ENCODE results near the gene SUGCT. TPM values are rescaled to one million over a fixed set of nuclear protein-coding genes. Genes with fewer than 3 reads are reported as not detected.
"Not testable (repeated sequence)": the region's sequence is repeated elsewhere in the genome, so short reads cannot be mapped to it uniquely, and the experiment has no call there.

SUGCT gene
- total RNA-seq, 1 experiment from 2014 or later = 17.1 TPM

DNA sequence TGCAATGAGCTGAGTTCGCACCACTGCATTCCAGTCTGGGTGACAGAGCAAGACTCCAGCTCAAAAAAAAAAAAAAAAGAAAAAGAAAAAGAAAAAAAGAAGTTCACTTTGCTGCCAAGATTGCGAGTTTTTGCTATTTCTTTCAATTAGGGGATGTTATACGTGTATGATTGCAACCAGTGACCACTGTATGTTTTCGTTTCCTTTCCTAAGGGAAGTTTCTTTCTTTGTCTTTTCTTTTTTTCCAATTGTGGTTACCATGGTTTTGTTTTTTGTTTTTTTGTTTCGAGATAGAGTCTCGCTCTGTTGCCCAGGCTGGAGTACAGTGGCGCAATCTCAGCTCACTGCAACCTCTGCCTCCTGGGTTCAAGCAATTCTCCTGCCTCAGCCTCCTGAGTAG is 16.6 kb upstream of the SUGCT start:
- H3K27me3 ChIP-seq (replicated peaks); H3K4me3 ChIP-seq; H3K27ac ChIP-seq; DNase-seq (ENCODE audit: low read depth in 1 of 2, low spot score in 2 of 2); H3K36me3 ChIP-seq; H3K4me1 ChIP-seq (replicated peaks); H3K9me3 ChIP-seq (replicated peaks): not testable (repeated sequence)

DNA sequence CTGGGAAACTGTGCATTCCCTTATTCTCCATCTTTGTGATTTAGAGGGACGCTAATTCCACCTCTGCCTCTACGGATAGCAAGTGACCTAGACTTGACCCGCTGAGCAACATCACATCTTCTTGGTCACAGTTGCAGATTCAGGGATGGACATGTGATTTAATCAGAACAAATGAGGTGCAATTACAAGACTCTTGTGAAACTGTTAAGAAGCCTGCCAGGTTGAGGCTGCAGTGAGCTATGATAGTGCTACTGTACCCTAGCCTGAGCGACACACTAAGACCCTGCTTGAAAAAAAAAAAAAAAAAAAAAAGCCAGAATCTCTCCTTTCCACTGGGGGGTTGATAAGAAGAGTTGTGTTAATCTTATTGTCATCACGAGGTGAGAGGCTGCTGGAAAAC is 14.8 kb upstream of the SUGCT start:
- DNase-seq (ENCODE audit: low read depth in 1 of 2, low spot score in 2 of 2) = no peak
- H3K9me3 ChIP-seq (replicated peaks) = no peaks in the 10 kb centered on the region
- 0 out of 2 replicates have a peak, but pooled peaks cover 4% of the 10 kb centered on the region for H3K4me1 ChIP-seq (replicated peaks)
- no peak overlapping the region for H3K27ac ChIP-seq
- H3K36me3 ChIP-seq = peaks cover 5% of the 10 kb centered on the region; the same call in 1 of the 2 replicates
- H3K4me3 ChIP-seq = no peak overlapping the region
- H3K27me3 ChIP-seq (replicated peaks) = no peaks in the 10 kb centered on the region

DNA sequence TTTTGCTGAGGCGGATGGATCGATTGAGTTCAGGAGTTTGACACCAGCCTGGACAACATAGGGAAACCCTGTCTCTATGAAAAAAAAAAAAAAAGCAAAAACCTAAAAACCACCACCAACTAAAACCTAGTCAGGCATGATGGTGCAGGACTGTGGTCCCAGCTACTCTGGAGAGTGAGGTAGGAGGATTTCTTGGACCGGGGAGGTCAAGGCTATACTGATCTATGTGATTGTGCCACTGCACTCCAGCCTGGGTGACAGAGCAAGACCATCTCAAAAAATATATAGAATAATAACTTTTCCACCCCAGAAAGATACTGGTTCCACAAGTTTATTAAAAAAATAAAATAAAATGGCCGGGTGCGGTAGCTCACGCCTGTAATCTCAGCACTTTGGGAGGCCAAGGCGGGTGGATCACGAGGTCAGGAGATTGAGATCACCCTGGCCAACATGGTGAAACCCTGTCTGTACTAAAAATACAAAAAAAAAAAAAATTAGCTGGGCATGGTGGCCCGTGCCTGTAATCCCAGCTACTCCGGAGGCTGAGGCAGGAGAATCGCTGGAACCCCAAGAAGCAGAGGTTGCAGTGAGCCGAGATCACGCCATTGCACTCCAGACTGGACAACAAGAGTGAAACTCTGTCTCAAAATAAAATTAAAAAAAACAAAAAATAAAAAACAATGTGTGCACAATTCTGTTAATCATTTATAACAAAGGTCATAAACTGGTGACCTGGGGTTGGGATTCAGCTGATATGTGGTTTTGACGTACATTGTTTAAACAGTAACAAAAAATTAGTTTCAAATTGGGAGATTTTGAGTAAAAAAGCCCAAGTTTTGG is 12.5 kb upstream of the SUGCT start:
- H3K36me3 ChIP-seq; H3K4me3 ChIP-seq; H3K27ac ChIP-seq; H3K4me1 ChIP-seq (replicated peaks); H3K27me3 ChIP-seq (replicated peaks); DNase-seq (ENCODE audit: low read depth in 1 of 2, low spot score in 2 of 2); H3K9me3 ChIP-seq (replicated peaks): not testable (repeated sequence)

DNA sequence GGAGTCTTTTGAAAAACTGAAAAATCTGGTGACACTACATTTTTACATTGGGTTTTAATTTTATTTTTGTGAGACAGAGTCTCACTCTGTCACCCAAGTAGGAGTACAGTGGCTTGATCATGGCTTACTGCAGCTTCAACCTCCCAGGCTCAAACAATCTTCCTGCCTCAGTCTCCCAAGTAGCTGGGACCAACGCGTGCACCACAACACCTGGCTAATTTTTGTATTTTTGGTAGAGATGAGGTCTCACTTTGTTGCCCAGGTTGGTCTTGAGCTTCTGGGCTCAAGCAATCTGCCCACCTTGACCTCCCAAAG is 11.9 kb upstream of the SUGCT start:
- Histone ChIP-seq H3K4me1 (replicated peaks) (no peaks in the 10 kb centered on the region), H3K27me3 (replicated peaks) (no peaks in the 10 kb centered on the region), H3K27ac (no peak overlapping the region), H3K4me3 (no peak overlapping the region), H3K36me3 (peaks cover 5% of the 10 kb centered on the region; the same call in 1 of the 2 replicates), H3K9me3 (replicated peaks) (no peaks in the 10 kb centered on the region)
- DNase-seq (ENCODE audit: low read depth in 1 of 2, low spot score in 2 of 2) = no peak

DNA sequence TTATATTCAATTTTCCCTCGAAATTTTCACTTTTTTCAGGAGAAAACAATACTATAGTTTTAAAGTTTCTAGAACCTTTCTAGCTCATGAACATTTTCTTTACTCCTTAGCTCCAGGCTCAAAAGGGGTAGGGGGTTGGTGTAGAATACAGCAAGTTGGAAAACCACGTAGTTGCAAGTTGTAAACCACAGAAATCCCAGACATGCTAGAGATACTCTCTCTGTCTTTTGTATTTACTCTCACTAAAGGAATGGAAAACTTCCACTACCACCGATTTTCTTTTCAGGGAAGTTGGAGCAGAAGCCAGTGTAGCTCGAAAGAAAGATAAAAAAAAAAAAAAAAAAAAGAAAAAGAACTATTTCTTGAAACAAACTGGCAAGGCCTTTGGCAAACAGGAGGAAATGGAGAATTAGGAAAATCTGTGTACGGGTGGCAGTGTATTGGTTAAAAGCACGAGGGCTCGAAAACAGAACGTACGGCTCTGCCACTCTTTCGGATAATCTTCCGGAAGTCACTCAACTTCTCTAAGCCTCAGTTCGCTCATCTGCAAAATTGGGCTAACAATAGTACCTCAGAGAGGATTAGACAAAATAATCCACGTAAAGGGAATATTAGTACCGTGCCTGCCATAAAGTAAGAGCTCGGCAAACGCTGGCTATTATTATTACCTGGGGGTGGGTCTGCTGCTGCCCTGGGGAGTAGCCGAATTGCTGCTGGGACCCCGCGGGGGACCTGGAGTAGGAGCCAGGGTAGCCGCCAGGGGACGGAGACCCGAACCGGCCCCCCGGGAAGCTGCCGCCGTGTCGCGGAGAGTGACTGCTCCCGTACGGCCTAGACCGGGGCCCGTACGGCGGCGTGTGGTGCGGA is 1.0 kb upstream of the SUGCT start:
- H3K36me3 ChIP-seq = peaks cover 21% of the 10 kb centered on the region
- peak overlapping the region; percentile 90 for H3K4me3 ChIP-seq
- peaks cover 16% of the 10 kb centered on the region for H3K4me1 ChIP-seq (replicated peaks)
- H3K27ac ChIP-seq = peak overlapping the region; percentile 73
- no peaks in the 10 kb centered on the region for H3K27me3 ChIP-seq (replicated peaks)
- H3K9me3 ChIP-seq (replicated peaks) = peaks cover 2% of the 10 kb centered on the region
- peak in 1 of 2 experiments; percentile 29 for DNase-seq (ENCODE audit: low read depth in 1 of 2, low spot score in 2 of 2)

DNA sequence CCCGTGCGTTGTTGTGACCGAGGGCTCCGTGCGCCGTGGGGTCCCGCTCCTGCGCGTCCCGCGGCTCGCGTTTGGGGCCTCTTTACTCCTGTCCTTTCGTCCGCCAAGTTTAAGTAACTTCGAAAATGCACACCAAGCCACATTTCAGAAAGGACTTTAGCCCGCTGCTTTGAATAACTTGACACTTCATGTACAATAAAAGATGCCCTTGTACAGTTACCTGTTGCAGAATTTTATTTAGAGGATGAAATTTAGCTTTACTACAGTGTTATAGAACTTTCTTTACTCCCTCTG is 459 bp downstream of the SUGCT start:
- Histone ChIP-seq H3K9me3 (replicated peaks) (peaks cover 2% of the 10 kb centered on the region), H3K27ac (peak overlapping the region; percentile 73), H3K27me3 (replicated peaks) (no peaks in the 10 kb centered on the region), H3K4me3 (peak overlapping the region; percentile 90), H3K36me3 (peaks cover 21% of the 10 kb centered on the region), H3K4me1 (replicated peaks) (peaks cover 16% of the 10 kb centered on the region)
- DNase-seq (ENCODE audit: low read depth in 1 of 2, low spot score in 2 of 2) = no peak

DNA sequence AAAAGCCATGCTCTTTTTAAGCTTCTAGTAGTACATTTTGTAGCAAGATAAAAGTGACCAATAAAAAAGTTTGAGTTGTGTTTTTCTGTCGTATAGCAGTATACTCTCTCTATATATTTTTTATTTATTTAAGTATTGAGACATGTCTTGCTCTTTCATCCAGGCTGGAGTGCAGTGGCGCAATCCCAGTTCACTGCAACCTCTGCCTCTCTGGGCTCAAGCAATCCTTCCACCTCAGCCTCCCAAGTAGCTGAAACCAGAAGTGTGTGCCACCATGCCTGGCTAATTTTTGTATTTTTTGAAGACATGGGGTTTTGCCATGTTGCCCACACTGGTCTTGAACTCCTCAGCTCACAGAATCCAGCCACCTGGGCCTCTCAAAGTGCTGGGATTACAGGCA is 2.8 kb downstream of the SUGCT start:
- Histone ChIP-seq H3K9me3 (replicated peaks) (peaks cover 2% of the 10 kb centered on the region), H3K27me3 (replicated peaks) (no peaks in the 10 kb centered on the region), H3K27ac (no peak overlapping the region), H3K4me3 (no peak overlapping the region), H3K36me3 (peaks cover 10% of the 10 kb centered on the region), H3K4me1 (replicated peaks) (peaks cover 16% of the 10 kb centered on the region)
- no peak for DNase-seq (ENCODE audit: low read depth in 1 of 2, low spot score in 2 of 2)

DNA sequence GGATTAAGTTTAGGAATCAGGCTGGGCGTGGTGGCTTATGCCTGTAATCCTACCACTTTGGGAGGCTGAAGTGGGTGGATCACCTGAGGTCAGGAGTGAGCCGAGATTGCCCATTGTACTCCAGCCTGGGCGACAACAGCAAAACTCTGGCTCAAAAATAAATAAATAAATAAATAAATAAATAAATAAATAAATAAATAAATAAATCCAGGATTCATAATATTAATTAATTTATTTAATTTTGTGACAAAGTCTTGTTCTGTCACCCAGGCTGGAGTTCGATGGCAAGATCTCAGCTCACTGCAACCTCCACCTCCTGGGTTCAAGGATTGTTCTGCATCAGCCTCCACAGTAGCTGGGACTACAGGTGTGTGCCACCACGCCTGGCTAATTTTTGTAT is 4.2 kb downstream of the SUGCT start:
- H3K4me3 ChIP-seq = no peak overlapping the region
- no peak overlapping the region for H3K27ac ChIP-seq
- no peaks in the 10 kb centered on the region for H3K27me3 ChIP-seq (replicated peaks)
- DNase-seq (ENCODE audit: low read depth in 1 of 2, low spot score in 2 of 2) = no peak
- H3K9me3 ChIP-seq (replicated peaks) = peaks cover 2% of the 10 kb centered on the region
- H3K4me1 ChIP-seq (replicated peaks) = peaks cover 7% of the 10 kb centered on the region
- peaks cover 4% of the 10 kb centered on the region for H3K36me3 ChIP-seq

DNA sequence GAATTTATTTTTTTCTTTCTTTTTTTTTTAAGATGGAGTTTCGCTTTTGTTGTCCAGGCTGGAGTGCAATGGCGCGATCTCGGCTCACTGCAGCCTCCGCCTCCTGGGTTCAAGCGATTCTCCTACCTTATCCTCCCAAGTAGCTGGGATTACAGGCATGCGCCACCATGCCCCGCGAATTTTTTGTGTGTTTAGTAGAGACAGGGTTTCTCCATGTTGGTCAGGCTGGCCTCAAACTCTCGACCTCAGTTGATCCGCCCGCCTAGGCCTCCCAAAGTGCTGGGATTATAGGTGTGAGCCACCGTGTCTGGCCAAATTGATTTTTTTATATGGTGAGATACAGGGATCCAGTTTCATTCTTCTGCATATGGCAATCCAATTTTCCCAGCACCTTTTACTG is 5.1 kb downstream of the SUGCT start:
- not testable (repeated sequence) for H3K27ac ChIP-seq; H3K9me3 ChIP-seq (replicated peaks); DNase-seq (ENCODE audit: low read depth in 1 of 2, low spot score in 2 of 2); H3K27me3 ChIP-seq (replicated peaks); H3K36me3 ChIP-seq; H3K4me1 ChIP-seq (replicated peaks); H3K4me3 ChIP-seq

DNA sequence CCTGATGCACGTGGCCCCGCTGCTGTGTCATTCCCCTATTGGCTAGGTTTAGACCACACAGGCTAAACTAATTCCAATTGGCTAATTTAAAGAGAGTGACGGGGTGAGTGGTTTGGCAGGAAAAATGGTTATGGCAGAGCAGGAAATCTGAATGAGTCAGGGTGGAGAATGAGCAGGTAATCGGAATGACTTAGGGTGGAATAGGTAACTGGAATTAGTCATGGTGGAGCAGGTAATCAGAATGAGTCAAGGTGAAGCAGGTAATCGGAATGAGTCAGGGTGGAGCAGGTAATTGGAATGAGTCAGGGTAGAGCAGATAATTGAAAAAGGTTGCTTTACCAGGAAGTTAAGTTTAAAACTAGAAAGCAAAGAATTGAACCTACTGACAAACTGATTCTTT is 7.1 kb downstream of the SUGCT start:
- not testable (repeated sequence) for H3K4me3 ChIP-seq, H3K27ac ChIP-seq

DNA sequence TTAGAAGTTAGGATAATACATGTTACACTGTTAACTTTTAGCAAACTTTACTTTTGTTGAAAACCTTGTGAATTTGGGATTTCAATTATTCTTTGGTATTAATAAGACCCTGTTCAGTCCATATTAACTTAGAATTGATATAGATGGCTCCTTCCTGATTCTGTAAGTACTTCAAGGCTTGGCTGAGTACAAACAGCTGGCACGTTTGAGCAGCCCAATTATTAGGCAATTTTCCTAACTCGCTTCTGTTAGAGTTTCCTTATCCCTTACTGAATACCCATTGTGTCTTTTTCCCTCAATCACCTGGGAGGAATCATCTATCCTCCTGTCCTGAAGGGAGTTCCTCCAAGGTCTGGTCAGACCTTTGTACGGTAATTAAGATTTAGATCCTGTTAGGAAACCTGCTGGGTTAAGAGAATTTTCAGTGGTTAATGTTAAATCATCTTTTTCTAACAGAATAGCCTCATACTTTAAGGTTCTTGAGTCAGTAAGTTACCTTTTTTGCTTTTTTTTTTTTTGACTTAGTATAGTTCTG is 10.9 kb downstream of the SUGCT start:
- not testable (repeated sequence) for DNase-seq (ENCODE audit: low read depth in 1 of 2, low spot score in 2 of 2); H3K4me1 ChIP-seq (replicated peaks); H3K27me3 ChIP-seq (replicated peaks); H3K4me3 ChIP-seq; H3K27ac ChIP-seq; H3K9me3 ChIP-seq (replicated peaks); H3K36me3 ChIP-seq

More for the DNA sequence above, 7.1 kb downstream of the SUGCT start:
- H3K9me3 ChIP-seq (replicated peaks); H3K27me3 ChIP-seq (replicated peaks); H3K36me3 ChIP-seq; DNase-seq (ENCODE audit: low read depth in 1 of 2, low spot score in 2 of 2); H3K4me1 ChIP-seq (replicated peaks): not testable (repeated sequence)

DNA sequence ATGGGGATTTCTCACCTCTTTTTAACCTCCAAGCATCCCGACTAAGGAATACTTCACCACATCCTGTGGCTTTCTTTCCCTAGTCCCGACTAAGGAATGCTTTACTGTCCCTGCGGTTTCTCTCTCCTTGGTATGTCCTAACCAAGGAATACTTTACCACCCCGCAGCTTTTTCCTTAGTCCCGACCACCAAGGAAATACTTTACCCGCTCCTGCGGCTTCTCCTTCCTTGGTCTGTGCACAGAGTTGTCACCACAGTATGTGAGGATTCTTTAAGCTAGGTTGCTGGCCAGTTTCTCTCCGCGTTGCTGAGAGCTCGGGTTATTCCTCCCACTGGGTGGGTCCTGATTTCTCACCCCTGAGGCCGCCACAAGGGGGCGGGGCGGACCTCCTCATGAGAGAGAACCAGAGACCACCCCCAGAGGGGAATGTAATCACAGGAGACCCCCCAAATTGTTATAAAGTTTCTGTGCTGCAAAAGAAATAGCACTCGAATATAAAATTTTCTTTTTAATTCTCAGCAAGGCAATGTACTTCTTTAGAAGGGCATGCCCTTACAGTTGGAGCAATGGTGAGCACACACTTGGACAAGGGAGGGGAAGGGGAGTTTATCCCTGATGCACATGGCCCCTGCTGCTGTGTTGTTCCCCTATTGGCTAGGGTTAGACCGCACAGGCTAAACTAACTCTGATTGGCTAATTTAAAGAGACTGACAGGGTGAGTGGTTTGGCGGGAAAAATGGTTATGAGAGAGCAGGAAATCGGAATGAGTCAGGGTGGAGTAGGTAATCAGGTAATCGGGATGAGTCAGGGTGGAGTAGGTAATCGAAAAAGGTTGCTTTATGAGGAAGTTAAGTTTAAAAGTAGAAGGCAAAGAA is 12.8 kb downstream of the SUGCT start:
- Histone ChIP-seq H3K4me3 (no peak overlapping the region), H3K4me1 (replicated peaks) (peaks cover 3% of the 10 kb centered on the region; the same call in 1 of the 2 replicates)
- DNase-seq (ENCODE audit: low read depth in 1 of 2, low spot score in 2 of 2) = peak; percentile 63 to 68

DNA sequence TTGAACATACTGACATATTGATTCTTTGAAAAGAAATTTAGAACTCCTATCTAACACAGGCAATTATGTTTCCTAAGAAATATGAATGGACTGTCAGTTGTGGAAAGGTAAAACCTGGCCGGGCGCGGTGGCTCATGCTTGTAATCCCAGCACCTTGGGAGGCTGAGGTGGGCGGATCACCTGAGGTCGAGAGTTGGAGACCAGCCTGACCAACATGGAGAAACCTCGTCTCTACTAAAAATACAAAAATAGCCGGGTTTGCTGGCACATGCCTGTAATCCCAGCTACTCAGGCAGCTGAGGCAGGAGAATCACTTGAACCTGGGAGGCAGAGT is 13.4 kb downstream of the SUGCT start:
- DNase-seq (ENCODE audit: low read depth in 1 of 2, low spot score in 2 of 2); H3K27ac ChIP-seq; H3K36me3 ChIP-seq; H3K9me3 ChIP-seq (replicated peaks); H3K27me3 ChIP-seq (replicated peaks); H3K4me3 ChIP-seq; H3K4me1 ChIP-seq (replicated peaks): not testable (repeated sequence)

More for the DNA sequence above, 12.8 kb downstream of the SUGCT start:
- no peaks in the 10 kb centered on the region for H3K36me3 ChIP-seq
- H3K9me3 ChIP-seq (replicated peaks) = peaks cover 5% of the 10 kb centered on the region
- H3K27me3 ChIP-seq (replicated peaks) = no peaks in the 10 kb centered on the region
- peak overlapping the region; percentile 49 for H3K27ac ChIP-seq
